ENCODE data around the gene MIPOL1.

GRCh38 chr14:37591941-37592481 lies 394.3 kb downstream of the MIPOL1 start:
- peak; percentile 83 for TF ChIP-seq EZH2 (IDR thresholded peaks at IDR 0.05; ENCODE audit: insufficient read depth, poor library complexity, severe bottlenecking)
- no peak for TF ChIP-seq EZH2phosphoT487 (IDR thresholded peaks at IDR 0.05; ENCODE audit: insufficient read depth, low read depth)
